IMR-90 (cell line): Measurements from ENCODE around the gene RANBP9. TPM values are rescaled to one million over a fixed set of nuclear protein-coding genes. Genes with fewer than 3 reads are reported as not detected.

ENCODE experiments used
- ATAC-seq: fragments of 200-7000 bp; cut with Tn5 transposase; 2 replicates; pipeline ENCODE4 v1.9.1; 2020; ENCODE audit warnings: low read depth, mild to moderate bottlenecking, moderate library complexity
- BruUV-seq: library from RNA; stranded (reverse); fragments of 400-500 nt; replicated peaks from 2 replicates; lab custom pipeline; 2021; lab: Mats Ljungman, UMichigan
- CTCF ChIA-PET: fragments of 300-600 bp; formaldehyde crosslinking; extraction: SDS; loops from one replicate; lab custom pipeline; 2021; ENCODE audit warnings: antibody characterized with exemption; lab: Yijun Ruan, JAX
- POLR2A ChIA-PET: fragments of 300-600 bp; sonication (Branson Sonifier 250); formaldehyde crosslinking; loops from one replicate; lab custom pipeline; 2022; ENCODE audit warnings: antibody characterized with exemption; ENCODE audit not compliant: unreplicated experiment; lab: Charles Lee
- DNase-seq: peaks from one replicate; pipeline ENCODE4 v3.0.0; 2013
- H2AFZ ChIP-seq: replicated peaks from 2 replicates; pipeline ENCODE3; 2013; ENCODE audit warnings: low read length, mild to moderate bottlenecking; ENCODE audit not compliant: poor library complexity
- H2AK5ac ChIP-seq: 2 replicates; pipeline ENCODE4 v1.6.1; 2013; ENCODE audit warnings: low read depth, low read length, inconsistent platforms
- H2AK9ac ChIP-seq: replicated peaks from 2 replicates; pipeline ENCODE3; 2013; ENCODE audit warnings: mild to moderate bottlenecking, low read depth, low read length, moderate library complexity; ENCODE audit not compliant: poor library complexity
- H2BK120ac ChIP-seq: 2 replicates; pipeline ENCODE4 v1.6.1; 2013; ENCODE audit warnings: low read depth, low read length, inconsistent platforms
- H2BK15ac ChIP-seq: 3 replicates; pipeline ENCODE4 v1.6.1; 2013; ENCODE audit warnings: low read depth, low read length, inconsistent platforms
- H2BK20ac ChIP-seq: 2 replicates; pipeline ENCODE4 v1.6.1; 2013; ENCODE audit warnings: low read depth, mild to moderate bottlenecking, inconsistent platforms, low read length, moderate library complexity
- H2BK5ac ChIP-seq: 2 replicates; pipeline ENCODE4 v1.6.1; 2013; ENCODE audit warnings: mild to moderate bottlenecking, low read depth, low read length, inconsistent platforms; ENCODE audit not compliant: poor library complexity, severe bottlenecking
- H3K14ac ChIP-seq: replicated peaks from 2 replicates; pipeline ENCODE4 v1.6.1; 2013; ENCODE audit warnings: low read depth, low read length, inconsistent platforms
- H3K18ac ChIP-seq: 2 replicates; pipeline ENCODE4 v1.6.1; 2013; ENCODE audit warnings: low read depth, low read length, control low read depth
- H3K23ac ChIP-seq: 2 replicates; pipeline ENCODE4 v1.6.1; 2013; ENCODE audit warnings: low read depth, low read length, inconsistent platforms
- H3K27ac ChIP-seq: 2 replicates; pipeline ENCODE4 v1.5.1; 2013; ENCODE audit warnings: mild to moderate bottlenecking, control low read depth, low read length; ENCODE audit not compliant: insufficient read depth
- H3K27me3 ChIP-seq: 2 replicates; pipeline ENCODE4 v1.6.1; 2013; ENCODE audit warnings: low read length; ENCODE audit not compliant: control insufficient read depth, insufficient read depth
- H3K36me3 ChIP-seq: 2 replicates; pipeline ENCODE4 v1.6.1; 2013; ENCODE audit warnings: low read length, mixed read lengths; ENCODE audit not compliant: control insufficient read depth, insufficient read depth
- H3K4ac ChIP-seq: 2 replicates; pipeline ENCODE4 v1.6.1; 2013; ENCODE audit warnings: low read depth, low read length, inconsistent platforms
- H3K4me1 ChIP-seq: 2 replicates; pipeline ENCODE4 v1.6.1; 2013; ENCODE audit warnings: low read length, mixed read lengths; ENCODE audit not compliant: control insufficient read depth, insufficient read depth
- H3K4me2 ChIP-seq: 2 replicates; pipeline ENCODE4 v1.6.1; 2013; ENCODE audit warnings: low read depth, mild to moderate bottlenecking, control low read depth, low read length, moderate library complexity
- H3K4me3 ChIP-seq: 2 replicates; pipeline ENCODE4 v1.5.1; 2013; ENCODE audit warnings: low read depth, mild to moderate bottlenecking, control low read depth, low read length, moderate library complexity; ENCODE audit not compliant: insufficient read depth
- H3K56ac ChIP-seq: 2 replicates; pipeline ENCODE4 v1.6.1; 2013; ENCODE audit warnings: low read length, inconsistent platforms; ENCODE audit not compliant: insufficient read depth; ENCODE audit errors: extremely low read depth
- H3K79me1 ChIP-seq, 2 experiments: 2 replicates each; pipeline ENCODE4 v1.6.1; 2013; ENCODE audit warnings: low read length in 2 of 2, inconsistent platforms in 1 of 2, low read depth in 1 of 2
- H3K9ac ChIP-seq: 2 replicates; pipeline ENCODE4 v1.6.1; 2013; ENCODE audit warnings: low read depth, low read length, control low read depth
- H3K9me1 ChIP-seq: 2 replicates; pipeline ENCODE4 v1.6.1; 2013; ENCODE audit warnings: low read length, inconsistent platforms; ENCODE audit not compliant: insufficient read depth
- H3K9me3 ChIP-seq: 2 replicates; pipeline ENCODE4 v1.6.1; 2013; ENCODE audit warnings: low read length; ENCODE audit not compliant: control insufficient read depth, insufficient read depth
- H4K20me1 ChIP-seq: 2 replicates; pipeline ENCODE4 v1.6.1; 2013; ENCODE audit warnings: low read length, inconsistent platforms; ENCODE audit not compliant: insufficient read depth
- H4K5ac ChIP-seq: 2 replicates; pipeline ENCODE4 v1.6.1; 2013; ENCODE audit warnings: mild to moderate bottlenecking, low read depth, low read length, control low read depth
- H4K8ac ChIP-seq, 2 experiments: 2 replicates each; pipeline ENCODE4 v1.6.1; 2013; ENCODE audit warnings: low read depth in 2 of 2, low read length in 2 of 2, control low read depth in 1 of 2, inconsistent platforms in 1 of 2
- H4K91ac ChIP-seq: 2 replicates; pipeline ENCODE4 v1.6.1; 2013; ENCODE audit warnings: low read depth, low read length, inconsistent platforms; ENCODE audit not compliant: insufficient read depth
- BHLHE40 ChIP-seq: fragments of 150-350 bp; IDR thresholded peaks from 2 replicates; pipeline ENCODE4 v1.6.1; 2016; ENCODE audit warnings: mild to moderate bottlenecking, low read depth, low read length
- RAD21 ChIP-seq: IDR thresholded peaks from 2 replicates; pipeline ENCODE4 v1.6.1; 2012; ENCODE audit warnings: low read length, improper control_type of control experiment
- dilution Hi-C: fragments of 300-500 bp; cut with HindIII; formaldehyde crosslinking; loops from one replicate; pipeline ENCODE4 v1.14.3; 2018; ENCODE audit warnings: low sequenced_read_pairs; ENCODE audit not compliant: unreplicated experiment
- in situ Hi-C: fragments of 300-500 bp; cut with MboI; formaldehyde crosslinking; loops from 3 replicates; pipeline ENCODE4 v1.14.3; 2019; ENCODE audit warnings: low sequenced_read_pairs, inconsistent platforms, mixed read lengths
- intact Hi-C: fragments of 100-400 bp; cut with micrococcal nuclease; formaldehyde crosslinking; loops from 2 replicates; pipeline ENCODE4 v1.10.0; 2022
- polyA plus RNA-seq, 3 experiments: library from polyadenylated mRNA; depleted of rRNA; stranded (reverse); fragments of >200 nt; gene quantifications; 2 replicates each; pipeline ENCODE4 v1.2.3, GENCODE V29; 2012; ENCODE audit warnings: low replicate concordance in 1 of 3
- total RNA-seq: library from RNA; depleted of rRNA; stranded (reverse); fragments of >200 nt; gene quantifications from 2 replicates; pipeline ENCODE4 v1.2.3, GENCODE V29; 2012

The RANBP9 gene
- total and polyA plus RNA-seq, 2 of the 4 experiments (the other 2 are of a cell fraction): 17.7 to 27.8 TPM

- H2BK120ac ChIP-seq: no peak overlapping the region
- H3K27me3 ChIP-seq: no peaks in the 10 kb centered on the region
- no peak overlapping the region for H2AFZ ChIP-seq
- no peak overlapping the region for H2AK9ac ChIP-seq
- intact Hi-C loops: no loop called here
- no peak overlapping the region for H3K18ac ChIP-seq
- no peak overlapping the region for H2AK5ac ChIP-seq
- no peak overlapping the region for H4K5ac ChIP-seq
- no peak overlapping the region for H3K27ac ChIP-seq
- peaks cover 31% of the 10 kb centered on the region for H4K20me1 ChIP-seq
- dilution Hi-C loops: no loop called here
- ChIA-PET POLR2A (no interaction called here), CTCF (interaction anchor here (0.5 kb wide), 1 partner anchor 10 kb away, joined by 3 read pairs; no protein-coding TSS in a partner anchor)
- H3K79me1 ChIP-seq: peaks cover 10 to 39% of the 10 kb centered on the region in 2 experiments
- H3K23ac ChIP-seq: no peak overlapping the region
- no peak overlapping the region for H3K14ac ChIP-seq
- H3K4me3 ChIP-seq: no peak overlapping the region
- no peak overlapping the region for H3K9ac ChIP-seq
- BruUV-seq: TSS peak; percentile 9
- H3K4ac ChIP-seq: no peak overlapping the region
- H3K36me3 ChIP-seq: no peaks in the 10 kb centered on the region
- H2BK15ac ChIP-seq: no peak overlapping the region
- in situ Hi-C loops: no loop called here
- H2BK5ac ChIP-seq: no peak overlapping the region
- H4K91ac ChIP-seq: no peak overlapping the region
- H3K4me2 ChIP-seq: no peak overlapping the region
- no peak overlapping the region for H2BK20ac ChIP-seq
- H3K56ac ChIP-seq: no peak overlapping the region
- H3K4me1 ChIP-seq: no peaks in the 10 kb centered on the region
- no peak for ATAC-seq
- H3K9me1 ChIP-seq: no peaks in the 10 kb centered on the region
- no peaks in the 10 kb centered on the region for H3K9me3 ChIP-seq
- no peak for DNase-seq
- TF ChIP-seq RAD21 (no peak), BHLHE40 (no peak)
- H4K8ac ChIP-seq: no peak overlapping the region
These were observed 38.7 kb downstream of the RANBP9 start for GRCh38 chr6:13672904-13673303.
